GM12878 (cell line): ENCODE measurements around the gene DRD2.

Experiments
- RAD21 ChIP-seq: IDR thresholded peaks from 2 replicates; pipeline ENCODE4 v1.6.1; 2011; ENCODE audit warnings: mild to moderate bottlenecking, low read depth, low read length, moderate library complexity; ENCODE audit not compliant: insufficient read depth
- TF ChIP-seq, protein P1 (sequence below): fragments of 450-650 bp; IDR thresholded peaks from 2 replicates; pipeline ENCODE4 v1.6.1; 2016; ENCODE audit warnings: mild to moderate bottlenecking
- TF ChIP-seq, protein P2 (sequence below), 3 experiments: IDR thresholded peaks in 2 of 3; conservative IDR thresholded peaks in 1 of 3; 2 replicates each; pipeline ENCODE4 v1.5.1; 2011; ENCODE audit warnings: low read depth in 3 of 3, low read length in 3 of 3, mild to moderate bottlenecking in 3 of 3, control low read depth in 2 of 3, moderate library complexity in 2 of 3, inconsistent platforms in 1 of 3, mixed read lengths in 1 of 3; ENCODE audit not compliant: control insufficient read depth in 2 of 3, insufficient read depth in 1 of 3; ENCODE audit errors: extremely low read depth in 1 of 3
- TF ChIP-seq, protein P3 (sequence below): IDR thresholded peaks from 2 replicates; pipeline ENCODE4 v1.6.1; 2011; ENCODE audit warnings: low read depth, mild to moderate bottlenecking, low read length, moderate library complexity, borderline replicate concordance; ENCODE audit errors: extremely low read depth

DNA sequence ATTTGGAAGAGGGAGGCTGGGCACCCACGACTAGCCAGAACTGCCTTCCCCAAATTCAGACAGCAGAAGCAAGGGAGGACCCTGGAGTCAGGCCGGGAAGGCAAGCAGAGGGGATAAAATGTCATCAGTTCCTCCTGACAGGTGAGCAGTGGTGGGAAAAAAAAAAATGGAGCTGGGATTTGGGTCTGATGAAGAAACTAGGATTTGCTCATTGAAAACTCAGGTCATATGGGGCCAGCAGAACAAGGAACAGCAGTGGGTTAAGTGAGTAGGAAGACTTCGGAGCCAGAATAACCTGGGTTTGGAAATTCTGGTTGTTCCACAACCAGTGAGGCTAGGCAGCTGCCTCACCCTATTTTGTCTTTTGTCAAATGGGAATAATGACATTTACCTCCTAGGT lies 28.9 kb upstream of the DRD2 start:
- TF ChIP-seq, protein P1, sequence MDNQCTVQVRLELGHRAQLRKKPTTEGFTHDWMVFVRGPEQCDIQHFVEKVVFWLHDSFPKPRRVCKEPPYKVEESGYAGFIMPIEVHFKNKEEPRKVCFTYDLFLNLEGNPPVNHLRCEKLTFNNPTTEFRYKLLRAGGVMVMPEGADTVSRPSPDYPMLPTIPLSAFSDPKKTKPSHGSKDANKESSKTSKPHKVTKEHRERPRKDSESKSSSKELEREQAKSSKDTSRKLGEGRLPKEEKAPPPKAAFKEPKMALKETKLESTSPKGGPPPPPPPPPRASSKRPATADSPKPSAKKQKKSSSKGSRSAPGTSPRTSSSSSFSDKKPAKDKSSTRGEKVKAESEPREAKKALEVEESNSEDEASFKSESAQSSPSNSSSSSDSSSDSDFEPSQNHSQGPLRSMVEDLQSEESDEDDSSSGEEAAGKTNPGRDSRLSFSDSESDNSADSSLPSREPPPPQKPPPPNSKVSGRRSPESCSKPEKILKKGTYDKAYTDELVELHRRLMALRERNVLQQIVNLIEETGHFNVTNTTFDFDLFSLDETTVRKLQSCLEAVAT = no peak
- TF ChIP-seq, protein P2, sequence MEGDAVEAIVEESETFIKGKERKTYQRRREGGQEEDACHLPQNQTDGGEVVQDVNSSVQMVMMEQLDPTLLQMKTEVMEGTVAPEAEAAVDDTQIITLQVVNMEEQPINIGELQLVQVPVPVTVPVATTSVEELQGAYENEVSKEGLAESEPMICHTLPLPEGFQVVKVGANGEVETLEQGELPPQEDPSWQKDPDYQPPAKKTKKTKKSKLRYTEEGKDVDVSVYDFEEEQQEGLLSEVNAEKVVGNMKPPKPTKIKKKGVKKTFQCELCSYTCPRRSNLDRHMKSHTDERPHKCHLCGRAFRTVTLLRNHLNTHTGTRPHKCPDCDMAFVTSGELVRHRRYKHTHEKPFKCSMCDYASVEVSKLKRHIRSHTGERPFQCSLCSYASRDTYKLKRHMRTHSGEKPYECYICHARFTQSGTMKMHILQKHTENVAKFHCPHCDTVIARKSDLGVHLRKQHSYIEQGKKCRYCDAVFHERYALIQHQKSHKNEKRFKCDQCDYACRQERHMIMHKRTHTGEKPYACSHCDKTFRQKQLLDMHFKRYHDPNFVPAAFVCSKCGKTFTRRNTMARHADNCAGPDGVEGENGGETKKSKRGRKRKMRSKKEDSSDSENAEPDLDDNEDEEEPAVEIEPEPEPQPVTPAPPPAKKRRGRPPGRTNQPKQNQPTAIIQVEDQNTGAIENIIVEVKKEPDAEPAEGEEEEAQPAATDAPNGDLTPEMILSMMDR (IDR thresholded peaks at IDR 0.05 in 2 of 3, conservative IDR thresholded peaks at IDR 0.05 in 1 of 3; ENCODE audit: control insufficient read depth in 2 of 3, extremely low read depth in 1 of 3, insufficient read depth in 1 of 3, low read depth in 3 of 3, low read length in 3 of 3) = no peak
- TF ChIP-seq, protein P3, sequence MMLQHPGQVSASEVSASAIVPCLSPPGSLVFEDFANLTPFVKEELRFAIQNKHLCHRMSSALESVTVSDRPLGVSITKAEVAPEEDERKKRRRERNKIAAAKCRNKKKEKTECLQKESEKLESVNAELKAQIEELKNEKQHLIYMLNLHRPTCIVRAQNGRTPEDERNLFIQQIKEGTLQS = no peak
- no peak for TF ChIP-seq RAD21
